ENCODE measurements around the gene EPYC. TPM values are rescaled to one million over a fixed set of nuclear protein-coding genes. Genes with fewer than 3 reads are reported as not detected.

Gene EPYC
- total RNA-seq, 1 donor from 2014 or later: not detected

GRCh38 chr12:91019455-91019854 is 14.7 kb upstream of the EPYC start:
- H3K27me3 Mint-ChIP-seq (ENCODE audit: low read depth): no peaks in the 10 kb centered on the region
- peaks cover 16% of the 10 kb centered on the region for H3K4me1 Mint-ChIP-seq (ENCODE audit: low read depth)
- DNase-seq (ENCODE audit: low spot score): no peak
- H3K4me3 Mint-ChIP-seq (ENCODE audit: unreplicated experiment): no peak overlapping the region
- H3K36me3 Mint-ChIP-seq (ENCODE audit: low read depth): no peaks in the 10 kb centered on the region
- H3K27ac Mint-ChIP-seq (ENCODE audit: unreplicated experiment): no peak overlapping the region
- TF ChIP-seq, protein P1, sequence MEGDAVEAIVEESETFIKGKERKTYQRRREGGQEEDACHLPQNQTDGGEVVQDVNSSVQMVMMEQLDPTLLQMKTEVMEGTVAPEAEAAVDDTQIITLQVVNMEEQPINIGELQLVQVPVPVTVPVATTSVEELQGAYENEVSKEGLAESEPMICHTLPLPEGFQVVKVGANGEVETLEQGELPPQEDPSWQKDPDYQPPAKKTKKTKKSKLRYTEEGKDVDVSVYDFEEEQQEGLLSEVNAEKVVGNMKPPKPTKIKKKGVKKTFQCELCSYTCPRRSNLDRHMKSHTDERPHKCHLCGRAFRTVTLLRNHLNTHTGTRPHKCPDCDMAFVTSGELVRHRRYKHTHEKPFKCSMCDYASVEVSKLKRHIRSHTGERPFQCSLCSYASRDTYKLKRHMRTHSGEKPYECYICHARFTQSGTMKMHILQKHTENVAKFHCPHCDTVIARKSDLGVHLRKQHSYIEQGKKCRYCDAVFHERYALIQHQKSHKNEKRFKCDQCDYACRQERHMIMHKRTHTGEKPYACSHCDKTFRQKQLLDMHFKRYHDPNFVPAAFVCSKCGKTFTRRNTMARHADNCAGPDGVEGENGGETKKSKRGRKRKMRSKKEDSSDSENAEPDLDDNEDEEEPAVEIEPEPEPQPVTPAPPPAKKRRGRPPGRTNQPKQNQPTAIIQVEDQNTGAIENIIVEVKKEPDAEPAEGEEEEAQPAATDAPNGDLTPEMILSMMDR (IDR thresholded peaks at IDR 0.05): no peak
- peaks cover 13% of the 10 kb centered on the region for H3K9me3 Mint-ChIP-seq (ENCODE audit: low read depth)

- H3K36me3 Mint-ChIP-seq (ENCODE audit: low read depth): no peaks in the 10 kb centered on the region
- peaks cover 10% of the 10 kb centered on the region for H3K9me3 Mint-ChIP-seq (ENCODE audit: low read depth)
- no peak for DNase-seq (ENCODE audit: low spot score)
- no peaks in the 10 kb centered on the region for H3K27me3 Mint-ChIP-seq (ENCODE audit: low read depth)
- no peak overlapping the region for H3K27ac Mint-ChIP-seq (ENCODE audit: unreplicated experiment)
- H3K4me3 Mint-ChIP-seq (ENCODE audit: unreplicated experiment): no peak overlapping the region
- H3K4me1 Mint-ChIP-seq (ENCODE audit: low read depth): peaks cover 6% of the 10 kb centered on the region
- TF ChIP-seq, protein P1 (IDR thresholded peaks at IDR 0.05): no peak
Measured at GRCh38 chr12:91017511-91018263, 12.9 kb upstream of the EPYC start.

DNA sequence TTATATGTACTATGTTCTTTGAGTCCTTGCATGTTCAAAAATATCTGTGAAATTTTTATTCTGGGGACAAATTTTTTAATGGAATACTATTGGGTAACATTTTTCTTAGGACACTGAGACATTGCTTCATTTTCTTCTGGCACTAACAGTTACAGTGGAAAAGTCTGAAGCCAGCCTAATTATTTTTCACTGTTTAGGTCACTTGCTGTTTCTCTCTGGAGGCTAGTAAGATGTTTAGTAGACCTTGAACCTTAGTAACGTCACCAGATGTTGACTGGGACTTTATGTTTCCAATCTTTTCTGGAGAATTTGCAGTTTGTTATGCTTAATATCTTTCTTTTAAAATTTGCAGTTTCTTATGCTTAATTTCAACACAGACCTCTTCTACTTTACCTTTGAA is 12.3 kb upstream of the EPYC start:
- Mint-ChIP-seq H3K4me1 (ENCODE audit: low read depth) (peaks cover 6% of the 10 kb centered on the region), H3K36me3 (ENCODE audit: low read depth) (no peaks in the 10 kb centered on the region), H3K27ac (ENCODE audit: unreplicated experiment) (no peak overlapping the region), H3K27me3 (ENCODE audit: low read depth) (no peaks in the 10 kb centered on the region), H3K4me3 (ENCODE audit: unreplicated experiment) (no peak overlapping the region), H3K9me3 (ENCODE audit: low read depth) (peaks cover 10% of the 10 kb centered on the region)
- no peak for DNase-seq (ENCODE audit: low spot score)
- TF ChIP-seq, protein P1 (IDR thresholded peaks at IDR 0.05): no peak

DNA sequence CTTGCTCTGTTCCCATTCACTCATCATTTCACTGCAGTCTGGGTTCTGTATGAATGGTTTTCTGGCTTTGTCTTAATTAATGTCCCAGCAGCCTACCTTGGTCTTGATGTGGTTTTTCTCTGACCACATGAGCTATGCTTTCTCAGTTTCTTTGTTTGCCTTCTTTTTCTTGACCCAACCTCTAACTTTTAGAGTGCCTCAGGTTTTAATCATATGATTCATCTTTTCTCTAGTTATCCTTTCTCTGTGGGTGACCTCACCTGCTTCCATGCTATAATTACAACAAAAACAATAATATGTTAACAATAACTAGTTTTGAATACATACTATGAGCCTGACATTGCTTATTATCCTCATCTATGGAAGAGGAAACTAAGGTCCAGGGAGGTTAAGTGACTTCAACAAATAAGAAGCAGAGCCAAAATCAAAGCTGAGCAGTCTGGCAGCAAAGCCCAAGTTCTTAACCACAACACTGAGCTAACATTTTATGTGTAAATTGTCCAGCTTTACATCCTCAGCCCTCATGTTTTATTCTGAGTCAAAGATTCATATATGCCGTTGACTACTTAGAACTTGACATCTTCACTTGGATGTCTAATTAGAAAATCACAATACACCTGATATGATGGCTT is 4.7 kb upstream of the EPYC start:
- DNase-seq (ENCODE audit: low spot score): no peak
- TF ChIP-seq, protein P1 (IDR thresholded peaks at IDR 0.05): no peak
- no peaks in the 10 kb centered on the region for H3K27me3 Mint-ChIP-seq (ENCODE audit: low read depth)
- no peak overlapping the region for H3K4me3 Mint-ChIP-seq (ENCODE audit: unreplicated experiment)
- H3K4me1 Mint-ChIP-seq (ENCODE audit: low read depth): no peaks in the 10 kb centered on the region
- H3K27ac Mint-ChIP-seq (ENCODE audit: unreplicated experiment): no peak overlapping the region
- H3K36me3 Mint-ChIP-seq (ENCODE audit: low read depth): no peaks in the 10 kb centered on the region
- H3K9me3 Mint-ChIP-seq (ENCODE audit: low read depth): peaks cover 2% of the 10 kb centered on the region

GRCh38 chr12:91007531-91008290 is 2.9 kb upstream of the EPYC start:
- TF ChIP-seq, protein P1 (IDR thresholded peaks at IDR 0.05): no peak

More at GRCh38 chr12:91007531-91008290, 2.9 kb upstream of the EPYC start:
- Mint-ChIP-seq H3K4me1 (ENCODE audit: low read depth) (no peaks in the 10 kb centered on the region), H3K9me3 (ENCODE audit: low read depth) (peaks cover 2% of the 10 kb centered on the region), H3K36me3 (ENCODE audit: low read depth) (no peaks in the 10 kb centered on the region), H3K27ac (ENCODE audit: unreplicated experiment) (no peak overlapping the region), H3K4me3 (ENCODE audit: unreplicated experiment) (no peak overlapping the region), H3K27me3 (ENCODE audit: low read depth) (no peaks in the 10 kb centered on the region)
- no peak for DNase-seq (ENCODE audit: low spot score)
